Spinal cord (tissue), 10 donors: ENCODE measurements around the gene SLC26A9. TPM values are rescaled to one million over a fixed set of nuclear protein-coding genes. Genes with fewer than 3 reads are reported as not detected.
"Not testable (repeated sequence)": the region's sequence is repeated elsewhere in the genome, so short reads cannot be mapped to it uniquely, and the experiment has no call there.

Experiments
- DNase-seq, 6 donors: peaks; one replicate each; pipeline versions ENCODE4 v3.0.0 to v3.0.0-alpha.2; 2013 to 2015; ENCODE audit warnings: low spot score in 6 of 6, low read depth in 4 of 6
- H3K27ac ChIP-seq: one replicate; pipeline ENCODE4 v1.5.1; 2013; ENCODE audit warnings: low read depth, low read length, control low read depth
- H3K27me3 ChIP-seq: one replicate; pipeline ENCODE4 v1.6.1; 2013; ENCODE audit warnings: low read length; ENCODE audit not compliant: control insufficient read depth, insufficient read depth
- H3K36me3 ChIP-seq: one replicate; pipeline ENCODE4 v1.6.1; 2013; ENCODE audit warnings: low read length; ENCODE audit not compliant: control insufficient read depth, insufficient read depth
- H3K4me1 ChIP-seq: one replicate; pipeline ENCODE4 v1.6.1; 2013; ENCODE audit warnings: low read length; ENCODE audit not compliant: control insufficient read depth, insufficient read depth
- H3K4me3 ChIP-seq: one replicate; pipeline ENCODE4 v1.5.1; 2013; ENCODE audit warnings: low read depth, low read length, control low read depth
- H3K9me3 ChIP-seq: one replicate; pipeline ENCODE4 v1.6.1; 2013; ENCODE audit warnings: low read length; ENCODE audit not compliant: control insufficient read depth, insufficient read depth
- WGBS: methylation state at CpG from one replicate; pipeline ENCODE4 v1.1.5; 2013; ENCODE audit warnings: missing lambda C conversion rate; ENCODE audit not compliant: insufficient coverage; 5-methylcytosine and 5-hydroxymethylcytosine counted together
- polyA plus RNA-seq, 2 donors: library from polyadenylated mRNA; unstranded; fragments of 120-200 nt; gene quantifications; one replicate each; pipeline ENCODE4 v1.2.1, GENCODE V29; 2013; ENCODE audit not compliant: insufficient read length in 2 of 2
- total RNA-seq, 2 donors: library from RNA; depleted of rRNA in 1 of 2; stranded (reverse); fragments of 120-200 nt in 1 of 2; fragments of >200 nt in 1 of 2; gene quantifications; one replicate each; pipeline versions ENCODE4 v1.2.3 to v1.2.4, GENCODE V29; 2013 to 2014
- donor health status: healthy.

The SLC26A9 gene
- total and polyA plus RNA-seq, 4 donors = 0.06 to 0.30 (median 0.25) TPM

GRCh38 chr1:205889006-205889405 is 54.2 kb downstream of the SLC26A9 start:
- WGBS = 94% methylated on average over 4 of the region's 4 CpGs
- DNase-seq, H3K4me1 ChIP-seq, H3K27me3 ChIP-seq, H3K36me3 ChIP-seq, H3K27ac ChIP-seq, H3K4me3 ChIP-seq, H3K9me3 ChIP-seq: not testable (repeated sequence)

DNA sequence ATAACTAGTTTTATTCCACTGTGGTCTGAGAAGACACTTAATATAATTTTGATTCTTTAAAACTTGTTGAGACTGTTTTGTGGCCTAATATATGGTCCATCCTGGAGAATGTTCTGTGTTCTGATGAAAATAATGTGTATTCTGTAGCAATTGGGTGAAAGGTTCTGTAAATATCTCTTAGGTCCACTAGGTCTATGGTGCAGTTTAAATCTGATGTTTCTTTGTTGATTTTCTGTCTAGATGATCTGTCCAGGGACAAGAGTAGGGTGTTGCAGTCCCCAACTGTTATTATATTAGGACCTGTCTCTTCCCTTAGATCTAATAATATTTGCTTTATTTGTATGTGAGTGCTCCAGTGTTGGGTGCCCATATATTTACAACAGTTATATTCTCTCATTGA is 59.5 kb downstream of the SLC26A9 start:
- Histone ChIP-seq H3K4me1 (no peaks in the 10 kb centered on the region), H3K27me3 (no peaks in the 10 kb centered on the region), H3K4me3 (no peak overlapping the region), H3K27ac (no peak overlapping the region), H3K9me3 (no peaks in the 10 kb centered on the region), H3K36me3 (no peaks in the 10 kb centered on the region)
- DNase-seq = no peak

DNA sequence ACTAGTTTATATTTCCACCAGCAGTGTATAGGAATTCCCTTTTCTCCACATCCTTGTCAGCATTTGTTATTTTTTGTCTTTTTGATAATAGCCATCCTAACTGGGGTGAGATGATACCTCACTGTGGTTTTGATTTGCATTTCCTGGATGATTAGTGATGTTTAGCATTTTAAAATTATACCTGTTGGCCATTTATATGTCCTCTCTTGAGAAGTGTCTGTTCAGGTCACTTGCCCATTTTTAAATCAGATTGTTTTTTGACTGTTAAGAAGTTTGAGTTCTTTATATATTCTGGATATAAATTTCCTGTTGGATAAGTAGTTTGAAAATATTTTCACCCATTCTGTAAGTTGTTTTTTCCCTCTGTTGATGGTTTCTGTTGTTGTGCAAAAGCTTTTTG is 62.3 kb downstream of the SLC26A9 start:
- Histone ChIP-seq H3K27ac (no peak overlapping the region), H3K9me3 (no peaks in the 10 kb centered on the region), H3K36me3 (no peaks in the 10 kb centered on the region), H3K4me1 (no peaks in the 10 kb centered on the region), H3K4me3 (no peak overlapping the region), H3K27me3 (no peaks in the 10 kb centered on the region)
- no peak for DNase-seq

DNA sequence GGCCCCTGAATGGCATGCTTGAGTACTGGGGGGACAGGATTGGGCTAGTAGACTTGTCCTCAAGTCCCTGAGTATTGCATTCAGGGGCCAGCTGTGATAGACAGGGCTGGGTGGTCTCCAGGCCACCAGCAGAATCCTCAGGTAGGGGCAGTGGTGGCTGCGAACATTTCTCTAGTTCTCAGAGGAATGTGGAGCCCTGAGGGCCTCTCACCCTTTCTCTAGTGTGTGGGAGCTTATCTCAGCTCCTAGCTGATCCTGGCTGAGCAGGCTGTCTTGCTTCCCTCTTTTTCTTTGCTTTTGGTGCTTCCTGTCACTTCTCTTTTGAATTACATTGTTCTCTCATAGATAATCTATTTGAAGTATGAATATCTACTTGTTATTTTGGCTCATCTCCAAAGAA is 63.3 kb downstream of the SLC26A9 start:
- Histone ChIP-seq H3K27ac (no peak overlapping the region), H3K9me3 (no peaks in the 10 kb centered on the region), H3K4me1 (no peaks in the 10 kb centered on the region), H3K27me3 (no peaks in the 10 kb centered on the region), H3K4me3 (no peak overlapping the region), H3K36me3 (no peaks in the 10 kb centered on the region)
- 100% methylated on average over 1 of the region's 1 CpG for WGBS
- DNase-seq = no peak

- no peak for DNase-seq
- H3K27ac ChIP-seq = no peak overlapping the region
- no peaks in the 10 kb centered on the region for H3K4me1 ChIP-seq
- no peaks in the 10 kb centered on the region for H3K9me3 ChIP-seq
- no peaks in the 10 kb centered on the region for H3K36me3 ChIP-seq
- no peak overlapping the region for H3K4me3 ChIP-seq
- no peaks in the 10 kb centered on the region for H3K27me3 ChIP-seq
These were observed 65.2 kb downstream of the SLC26A9 start for GRCh38 chr1:205878026-205878425.

- not testable (repeated sequence) for H3K27me3 ChIP-seq, H3K4me1 ChIP-seq, H3K4me3 ChIP-seq, DNase-seq, H3K36me3 ChIP-seq, H3K27ac ChIP-seq, H3K9me3 ChIP-seq
These were observed 70.1 kb downstream of the SLC26A9 start for GRCh38 chr1:205873148-205873547.

DNA sequence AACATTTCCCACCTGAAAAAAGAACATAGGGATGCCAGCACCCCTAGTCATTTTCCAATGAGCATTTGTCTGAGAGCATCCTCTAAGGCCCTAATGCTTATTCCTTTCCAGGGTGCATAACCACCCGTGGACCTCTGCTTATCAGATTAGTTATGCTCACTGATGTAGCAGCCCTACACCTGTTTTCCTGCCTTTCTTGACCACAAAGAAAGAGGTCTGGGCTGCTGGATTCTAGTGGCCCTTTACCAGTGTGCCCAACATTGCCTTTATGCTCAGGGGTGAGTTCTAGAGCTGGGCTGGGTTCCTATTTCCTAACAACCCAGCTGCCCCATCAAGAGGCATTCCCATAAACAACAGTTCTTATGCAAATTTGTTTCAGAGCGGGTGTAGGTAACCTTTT is 73.0 kb downstream of the SLC26A9 start:
- no peak overlapping the region for H3K4me3 ChIP-seq

More for the DNA sequence above, 73.0 kb downstream of the SLC26A9 start:
- Histone ChIP-seq H3K9me3 (no peaks in the 10 kb centered on the region), H3K27me3 (no peaks in the 10 kb centered on the region), H3K27ac (no peak overlapping the region), H3K4me1 (no peaks in the 10 kb centered on the region), H3K36me3 (no peaks in the 10 kb centered on the region)
- no peak for DNase-seq
- 100% methylated on average over 1 of the region's 2 CpGs for WGBS

Other genes with a start within 250 kb of the SLC26A9 start
- gene NUCKS1, start 193.3 kb downstream of the SLC26A9 start, total RNA-seq = 100 to 1,000 TPM; 254 to 260 TPM
- gene NUCKS1, start 193.3 kb downstream of the SLC26A9 start, polyA plus RNA-seq = 100 to 1,000 TPM; 185 to 256 TPM
- 10 to 100 TPM; 15.0 to 19.8 TPM for gene RAB29, start 168.0 kb downstream of the SLC26A9 start, total RNA-seq
- gene RAB29, start 168.0 kb downstream of the SLC26A9 start, polyA plus RNA-seq = 1 to 10 TPM; 9.3 to 9.6 TPM
- gene SLC41A1, start 130.3 kb downstream of the SLC26A9 start, total RNA-seq = 100 to 1,000 TPM in 1 of 2 donors, 10 to 100 TPM in 1; 28.2 to 131 TPM
- gene SLC41A1, start 130.3 kb downstream of the SLC26A9 start, polyA plus RNA-seq = 10 to 100 TPM; 59.5 to 76.7 TPM
- gene PM20D1, start 93.3 kb downstream of the SLC26A9 start, total RNA-seq = under 1 TPM; 0.69 to 0.99 TPM
- under 1 TPM in 1 of 2 donors, not detected in 1; 0.68 TPM for gene PM20D1, start 93.3 kb downstream of the SLC26A9 start, polyA plus RNA-seq
- 1 to 10 TPM; 5.4 to 6.1 TPM for gene RAB7B, start 59.9 kb upstream of the SLC26A9 start, total RNA-seq
- gene RAB7B, start 59.9 kb upstream of the SLC26A9 start, polyA plus RNA-seq = 1 to 10 TPM; 7.1 to 7.5 TPM
- under 1 TPM; 0.20 to 0.28 TPM for gene CTSE, start 80.4 kb upstream of the SLC26A9 start, total RNA-seq
- under 1 TPM in 1 of 2 donors, not detected in 1; 0.18 TPM for gene CTSE, start 80.4 kb upstream of the SLC26A9 start, polyA plus RNA-seq
- gene RHEX, start 109.7 kb upstream of the SLC26A9 start, total RNA-seq = under 1 TPM; 0.55 to 0.59 TPM
- gene RHEX, start 109.7 kb upstream of the SLC26A9 start, polyA plus RNA-seq = under 1 TPM in 1 of 2 donors, not detected in 1; 0.12 TPM
- gene AVPR1B, start 173.9 kb upstream of the SLC26A9 start, total RNA-seq = under 1 TPM; 0.17 to 0.50 TPM
- under 1 TPM in 1 of 2 donors, not detected in 1; 0.12 TPM for gene AVPR1B, start 173.9 kb upstream of the SLC26A9 start, polyA plus RNA-seq